ENCODE measurements around the gene AOAH.

AOAH gene

GRCh38 chr7:36625247-36625646 lies 99.0 kb downstream of the AOAH start:
- no peak for DNase-seq

- no peak for DNase-seq
Observed at GRCh38 chr7:36623247-36623646, 101.0 kb downstream of the AOAH start.

GRCh38 chr7:36621396-36621795 lies 102.9 kb downstream of the AOAH start:
- DNase-seq = peak; percentile 36

GRCh38 chr7:36620166-36620708 lies 104.1 kb downstream of the AOAH start:
- DNase-seq = peak; percentile 44

- DNase-seq = no peak
Observed at GRCh38 chr7:36617408-36617807, 106.9 kb downstream of the AOAH start.

- DNase-seq = peak; percentile 72
Observed at GRCh38 chr7:36615852-36616540, 108.3 kb downstream of the AOAH start.

- no peak for DNase-seq
Observed at GRCh38 chr7:36614959-36615358, 109.3 kb downstream of the AOAH start.

- DNase-seq = no peak
Observed at GRCh38 chr7:36613031-36613614, 111.2 kb downstream of the AOAH start.

- DNase-seq = no peak
Observed at GRCh38 chr7:36611703-36612102, 112.6 kb downstream of the AOAH start.

- peak; percentile 73 for DNase-seq
Observed at GRCh38 chr7:36607721-36608095, 116.6 kb downstream of the AOAH start.

- DNase-seq = peak; percentile 40
Observed at GRCh38 chr7:36606976-36607720, 117.1 kb downstream of the AOAH start.

GRCh38 chr7:36606153-36606975 lies 117.9 kb downstream of the AOAH start:
- no peak for DNase-seq

GRCh38 chr7:36605261-36606051 lies 118.8 kb downstream of the AOAH start:
- no peak for DNase-seq

GRCh38 chr7:36604806-36605205 lies 119.5 kb downstream of the AOAH start:
- no peak for DNase-seq

GRCh38 chr7:36602934-36603887 lies 121.1 kb downstream of the AOAH start:
- DNase-seq = no peak

GRCh38 chr7:36602511-36602910 lies 121.8 kb downstream of the AOAH start:
- DNase-seq = no peak

GRCh38 chr7:36601601-36602000 lies 122.7 kb downstream of the AOAH start:
- DNase-seq = no peak

- DNase-seq = no peak
Observed at GRCh38 chr7:36600869-36601530, 123.3 kb downstream of the AOAH start.

- DNase-seq = no peak
Observed at GRCh38 chr7:36600314-36600682, 124.0 kb downstream of the AOAH start.

GRCh38 chr7:36599645-36600313 lies 124.5 kb downstream of the AOAH start:
- no peak for DNase-seq
